K562 (cell line): Measurements from ENCODE around the gene TMC4. TPM values are rescaled to one million over a fixed set of nuclear protein-coding genes. Genes with fewer than 3 reads are reported as not detected.

ENCODE experiments used
- ARID2 ChIP-seq: fragments of 450-650 bp; IDR thresholded peaks from 2 replicates; pipeline ENCODE4 v1.6.1; 2017; ENCODE audit warnings: antibody characterized with exemption, mild to moderate bottlenecking
- CCNT2 ChIP-seq: IDR thresholded peaks from 2 replicates; pipeline ENCODE4 v1.6.1; 2011; ENCODE audit warnings: borderline replicate concordance, low read depth, mild to moderate bottlenecking, moderate library complexity, mixed read lengths, low read length; ENCODE audit not compliant: insufficient read length; ENCODE audit errors: extremely low read depth
- ETV6 ChIP-seq, 3 experiments: fragments of 150-350 bp in 1 of 3; sonication (generic) in 1 of 3; formaldehyde crosslinking in 1 of 3; IDR thresholded peaks; 2 replicates each; pipeline versions ENCODE4 v1.6.1 to v1.8.0; 2014 to 2022; ENCODE audit warnings: borderline replicate concordance in 2 of 3, low read depth in 2 of 3, antibody characterized with exemption in 1 of 3, low read length in 1 of 3, mild to moderate bottlenecking in 1 of 3, missing genetic modification reagents in 1 of 3
- EWSR1 ChIP-seq: fragments of 450-650 bp; IDR thresholded peaks from 2 replicates; pipeline ENCODE4 v1.6.1; 2018; ENCODE audit warnings: borderline replicate concordance, mild to moderate bottlenecking, low read depth, moderate library complexity; ENCODE audit not compliant: partially characterized antibody
- HDAC1 ChIP-seq, 2 experiments: fragments of 450-650 bp; IDR thresholded peaks; 2 replicates each; pipeline ENCODE4 v1.6.1; 2016 to 2017; ENCODE audit warnings: inconsistent platforms in 1 of 2, mild to moderate bottlenecking in 1 of 2, moderate library complexity in 1 of 2
- HLTF ChIP-seq: fragments of 450-650 bp; IDR thresholded peaks from 2 replicates; pipeline ENCODE4 v1.6.1; 2016
- NCOA6 ChIP-seq: fragments of 450-650 bp; IDR thresholded peaks from 2 replicates; pipeline ENCODE4 v1.6.1; 2017; ENCODE audit warnings: mild to moderate bottlenecking
- NFIC ChIP-seq: fragments of 450-650 bp; IDR thresholded peaks from 2 replicates; pipeline ENCODE4 v1.6.1; 2017; ENCODE audit warnings: mild to moderate bottlenecking, inconsistent platforms
- NONO ChIP-seq, 2 experiments: fragments of 200-400 bp in 1 of 2; fragments of 450-650 bp in 1 of 2; formaldehyde crosslinking in 1 of 2; IDR thresholded peaks; 2 replicates each; pipeline ENCODE4 v1.6.1; 2017; ENCODE audit warnings: low read depth in 2 of 2, mild to moderate bottlenecking in 2 of 2, moderate library complexity in 2 of 2, low read length in 1 of 2
- POLR2AphosphoS5 ChIP-seq: IDR thresholded peaks from 2 replicates; pipeline ENCODE4 v1.6.1; 2011; ENCODE audit warnings: mild to moderate bottlenecking, low read depth, low read length, moderate library complexity; ENCODE audit not compliant: control insufficient read depth, insufficient read depth
- RBM15 ChIP-seq: fragments of 200-400 bp; formaldehyde crosslinking; IDR thresholded peaks from 2 replicates; pipeline ENCODE4 v1.6.1; 2018; ENCODE audit warnings: mild to moderate bottlenecking, low read length, moderate library complexity; ENCODE audit not compliant: insufficient read depth
- SLC30A9 ChIP-seq: fragments of 250-450 bp; sonication (Bioruptor Pico); IDR thresholded peaks from 2 replicates; pipeline ENCODE4 v1.8.0; 2022; ENCODE audit warnings: mild to moderate bottlenecking, moderate library complexity
- SRSF7 ChIP-seq: fragments of 200-400 bp; formaldehyde crosslinking; optimal IDR thresholded peaks from 2 replicates; pipeline ENCODE3; 2017; ENCODE audit warnings: mild to moderate bottlenecking, low read depth, low read length
- TOE1 ChIP-seq, 2 experiments: fragments of 450-650 bp in 1 of 2; sonication (generic) in 1 of 2; formaldehyde crosslinking in 1 of 2; IDR thresholded peaks; 2 replicates each; pipeline versions ENCODE4 v1.7.1 to v1.8.0; 2016 to 2022; ENCODE audit warnings: borderline replicate concordance in 2 of 2, mild to moderate bottlenecking in 2 of 2, antibody characterized with exemption in 1 of 2, inconsistent platforms in 1 of 2, low read depth in 1 of 2, missing genetic modification reagents in 1 of 2, moderate library complexity in 1 of 2
- polyA plus RNA-seq, 8 experiments: library from polyadenylated mRNA; depleted of rRNA in 4 of 8; stranded (reverse) in 5 of 8; unstranded in 3 of 8; fragments of >200 nt; fragmentation: Nextera tagmentation in 2 of 8; fragmentation: Illumina TruSeq in 1 of 8; extraction: Ambion mirVana in 2 of 8; extraction: Trizol in 1 of 8; gene quantifications; 2 replicates each; pipeline versions ENCODE4 v1.2.1 to v1.2.3, GENCODE V29; 2011 to 2014; ENCODE audit warnings: inconsistent platforms in 1 of 8, missing spikeins in 1 of 8
- total RNA-seq, 7 experiments: library from RNA; depleted of rRNA in 6 of 7; stranded (reverse); fragments of >200 nt in 6 of 7; fragmentation: Illumina TruSeq in 2 of 7; extraction: Trizol in 2 of 7; gene quantifications; 2 replicates each; pipeline versions ENCODE4 v1.2.1 to v1.2.3, GENCODE V29; 2011 to 2021; ENCODE audit warnings: low replicate concordance in 1 of 7
- TF ChIP-seq, protein P1 (sequence below), 2 experiments: fragments of 450-650 bp; conservative IDR thresholded peaks; 2 replicates each; pipeline ENCODE4 v1.6.1; 2017; ENCODE audit warnings: mild to moderate bottlenecking in 2 of 2, moderate library complexity in 2 of 2
- TF ChIP-seq, protein P2 (sequence below): fragments of 250-450 bp; sonication (Bioruptor Pico); IDR thresholded peaks from 2 replicates; pipeline ENCODE4 v1.5.0; 2021; ENCODE audit warnings: mild to moderate bottlenecking, borderline replicate concordance
- TF ChIP-seq, protein P3 (sequence below): fragments of 200-800 bp; sonication (Bioruptor generic); IDR thresholded peaks from 2 replicates; pipeline ENCODE4 v1.6.1; 2017; ENCODE audit warnings: missing genetic modification characterization, missing compliant biosample characterization

Gene TMC4
- total and polyA plus RNA-seq, 9 of the 15 experiments (the other 6 are each of a cell fraction or from before 2014, with no cell fraction given) = 0.12 to 0.79 (median 0.36) TPM; not detected in 2

DNA sequence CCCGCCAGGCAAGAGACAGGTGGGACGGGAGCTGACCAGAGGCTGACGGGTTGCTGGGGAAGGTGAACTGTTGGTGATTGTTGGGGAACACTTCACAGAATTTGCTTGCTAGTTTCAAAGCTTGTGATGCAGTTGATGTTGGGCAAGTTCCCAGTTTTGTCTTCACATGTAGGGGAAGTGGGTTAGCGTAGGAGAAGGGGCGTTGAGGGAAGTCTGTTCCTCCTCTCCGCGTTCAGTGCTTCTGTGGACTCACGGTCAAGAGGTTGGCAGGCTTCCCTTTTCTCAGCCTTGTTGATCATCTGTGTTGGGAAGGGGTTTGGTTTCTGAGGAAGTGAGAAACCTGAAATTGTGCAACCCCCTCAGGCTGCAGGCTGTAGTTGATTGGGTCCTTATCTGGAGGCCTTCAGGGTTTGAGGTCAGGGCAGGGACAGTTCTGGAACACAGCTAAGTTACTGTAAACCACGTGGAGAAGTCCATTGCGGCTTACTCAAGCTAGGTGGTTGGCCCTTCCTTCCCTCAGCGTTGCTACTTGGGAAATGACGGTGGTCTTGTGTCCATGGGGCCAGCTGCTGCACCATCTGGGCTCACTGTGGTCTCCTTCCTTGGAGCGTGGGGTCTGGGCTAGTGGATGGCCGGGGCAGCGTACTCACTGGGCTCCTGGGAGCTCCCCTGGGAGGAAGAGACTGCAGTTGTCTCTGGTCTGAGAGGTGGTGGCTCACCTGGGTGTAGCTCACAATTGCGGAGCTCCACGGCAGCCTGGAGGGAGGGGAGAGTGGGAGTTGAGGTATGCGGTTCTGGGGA, 35.2 kb upstream of the TMC4 start (continued):
- TF ChIP-seq, protein P1, sequence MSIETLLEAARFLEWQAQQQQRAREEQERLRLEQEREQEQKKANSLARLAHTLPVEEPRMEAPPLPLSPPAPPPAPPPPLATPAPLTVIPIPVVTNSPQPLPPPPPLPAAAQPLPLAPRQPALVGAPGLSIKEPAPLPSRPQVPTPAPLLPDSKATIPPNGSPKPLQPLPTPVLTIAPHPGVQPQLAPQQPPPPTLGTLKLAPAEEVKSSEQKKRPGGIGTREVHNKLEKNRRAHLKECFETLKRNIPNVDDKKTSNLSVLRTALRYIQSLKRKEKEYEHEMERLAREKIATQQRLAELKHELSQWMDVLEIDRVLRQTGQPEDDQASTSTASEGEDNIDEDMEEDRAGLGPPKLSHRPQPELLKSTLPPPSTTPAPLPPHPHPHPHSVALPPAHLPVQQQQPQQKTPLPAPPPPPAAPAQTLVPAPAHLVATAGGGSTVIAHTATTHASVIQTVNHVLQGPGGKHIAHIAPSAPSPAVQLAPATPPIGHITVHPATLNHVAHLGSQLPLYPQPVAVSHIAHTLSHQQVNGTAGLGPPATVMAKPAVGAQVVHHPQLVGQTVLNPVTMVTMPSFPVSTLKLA (conservative IDR thresholded peaks at IDR 0.05) = peak; percentile 96 to 98
- no peak for TF ChIP-seq RBM15
- TF ChIP-seq, protein P2, sequence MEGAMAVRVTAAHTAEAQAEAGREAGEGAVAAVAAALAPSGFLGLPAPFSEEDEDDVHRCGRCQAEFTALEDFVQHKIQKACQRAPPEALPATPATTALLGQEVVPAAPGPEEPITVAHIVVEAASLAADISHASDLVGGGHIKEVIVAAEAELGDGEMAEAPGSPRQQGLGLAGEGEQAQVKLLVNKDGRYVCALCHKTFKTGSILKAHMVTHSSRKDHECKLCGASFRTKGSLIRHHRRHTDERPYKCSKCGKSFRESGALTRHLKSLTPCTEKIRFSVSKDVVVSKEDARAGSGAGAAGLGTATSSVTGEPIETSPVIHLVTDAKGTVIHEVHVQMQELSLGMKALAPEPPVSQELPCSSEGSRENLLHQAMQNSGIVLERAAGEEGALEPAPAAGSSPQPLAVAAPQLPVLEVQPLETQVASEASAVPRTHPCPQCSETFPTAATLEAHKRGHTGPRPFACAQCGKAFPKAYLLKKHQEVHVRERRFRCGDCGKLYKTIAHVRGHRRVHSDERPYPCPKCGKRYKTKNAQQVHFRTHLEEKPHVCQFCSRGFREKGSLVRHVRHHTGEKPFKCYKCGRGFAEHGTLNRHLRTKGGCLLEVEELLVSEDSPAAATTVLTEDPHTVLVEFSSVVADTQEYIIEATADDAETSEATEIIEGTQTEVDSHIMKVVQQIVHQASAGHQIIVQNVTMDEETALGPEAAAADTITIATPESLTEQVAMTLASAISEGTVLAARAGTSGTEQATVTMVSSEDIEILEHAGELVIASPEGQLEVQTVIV (CRISPR knock-in tag) = no peak; the same call in 1 of the 2 replicates
- peak; percentile 94 for TF ChIP-seq POLR2AphosphoS5
- TF ChIP-seq NCOA6 = no peak
- TF ChIP-seq EWSR1 = peak; percentile 95
- peak; percentile 65; the same call in 1 of the 2 replicates for TF ChIP-seq HLTF
- no peak for TF ChIP-seq ARID2
- no peak for TF ChIP-seq SRSF7
- TF ChIP-seq, protein P3, sequence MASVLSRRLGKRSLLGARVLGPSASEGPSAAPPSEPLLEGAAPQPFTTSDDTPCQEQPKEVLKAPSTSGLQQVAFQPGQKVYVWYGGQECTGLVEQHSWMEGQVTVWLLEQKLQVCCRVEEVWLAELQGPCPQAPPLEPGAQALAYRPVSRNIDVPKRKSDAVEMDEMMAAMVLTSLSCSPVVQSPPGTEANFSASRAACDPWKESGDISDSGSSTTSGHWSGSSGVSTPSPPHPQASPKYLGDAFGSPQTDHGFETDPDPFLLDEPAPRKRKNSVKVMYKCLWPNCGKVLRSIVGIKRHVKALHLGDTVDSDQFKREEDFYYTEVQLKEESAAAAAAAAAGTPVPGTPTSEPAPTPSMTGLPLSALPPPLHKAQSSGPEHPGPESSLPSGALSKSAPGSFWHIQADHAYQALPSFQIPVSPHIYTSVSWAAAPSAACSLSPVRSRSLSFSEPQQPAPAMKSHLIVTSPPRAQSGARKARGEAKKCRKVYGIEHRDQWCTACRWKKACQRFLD (CRISPR knock-in tag) = peak; percentile 88; the same call in 1 of the 2 replicates
- TF ChIP-seq SLC30A9 (CRISPR knock-in tag) = no peak
- peak in 1 of 2 experiments; percentile 92; a peak in 2 of 4 replicates for TF ChIP-seq ETV6 (IDR thresholded peaks at IDR 0.05; ENCODE audit: borderline replicate concordance in 1 of 2, low read depth in 2 of 2, low read length in 1 of 2)
- no peak for TF ChIP-seq ETV6 (CRISPR knock-in tag; IDR thresholded peaks at IDR 0.05; ENCODE audit: borderline replicate concordance)
- peak; percentile 92 for TF ChIP-seq NFIC
- TF ChIP-seq TOE1 (IDR thresholded peaks at IDR 0.05; ENCODE audit: borderline replicate concordance) = 0 out of 2 replicates have a peak, but pooled peaks have one; percentile 59
- no peak for TF ChIP-seq TOE1 (CRISPR knock-in tag; IDR thresholded peaks at IDR 0.05; ENCODE audit: borderline replicate concordance, low read depth)
- TF ChIP-seq NONO (IDR thresholded peaks at IDR 0.05; ENCODE audit: low read depth in 2 of 2, low read length in 1 of 2) = peak in 1 of 2 experiments; percentile 49; a peak in 2 of 4 replicates
- peak in 1 of 2 experiments; percentile 97; a peak in 3 of 4 replicates for TF ChIP-seq HDAC1 (IDR thresholded peaks at IDR 0.05)
- TF ChIP-seq CCNT2 = peak; percentile 72
